HG03060 (cell line): ENCODE measurements around the gene RAP1GAP.

Experiments used
- ATAC-seq: cut with Tn5 transposase; IDR thresholded peaks from one replicate; pipeline ENCODE4 v1.9.1; 2021; ENCODE audit warnings: low read depth, moderate number of reproducible peaks; ENCODE audit not compliant: unreplicated experiment

Gene RAP1GAP

GRCh38 chr1:21663248-21663950 is 5.8 kb downstream of the RAP1GAP start:
- ATAC-seq = no peak

- ATAC-seq = no peak
Observed at GRCh38 chr1:21662426-21663247, 6.5 kb downstream of the RAP1GAP start.

GRCh38 chr1:21661886-21662285 is 7.3 kb downstream of the RAP1GAP start:
- ATAC-seq = no peak

DNA sequence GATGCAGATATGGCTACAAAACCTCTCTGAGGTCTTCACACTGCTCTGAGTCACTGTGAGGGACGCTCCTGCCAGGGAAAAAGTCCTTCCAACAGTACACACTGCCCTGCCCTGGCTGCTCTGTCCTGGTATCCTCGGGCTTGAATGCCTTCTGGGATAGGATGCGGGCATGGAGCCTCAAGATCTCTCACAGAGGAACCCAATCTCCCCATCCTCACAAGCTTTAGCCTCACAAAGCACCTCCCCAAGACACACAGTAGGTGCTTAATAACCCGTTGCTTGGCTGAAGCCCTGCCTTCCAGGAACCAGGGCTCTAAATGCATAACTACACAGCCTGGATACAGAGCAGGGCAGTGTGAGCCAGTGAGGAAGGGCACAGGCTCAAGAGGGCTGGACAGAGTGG is 9.2 kb downstream of the RAP1GAP start:
- no peak for ATAC-seq

- ATAC-seq = no peak
Observed at GRCh38 chr1:21659099-21659923, 9.8 kb downstream of the RAP1GAP start.

DNA sequence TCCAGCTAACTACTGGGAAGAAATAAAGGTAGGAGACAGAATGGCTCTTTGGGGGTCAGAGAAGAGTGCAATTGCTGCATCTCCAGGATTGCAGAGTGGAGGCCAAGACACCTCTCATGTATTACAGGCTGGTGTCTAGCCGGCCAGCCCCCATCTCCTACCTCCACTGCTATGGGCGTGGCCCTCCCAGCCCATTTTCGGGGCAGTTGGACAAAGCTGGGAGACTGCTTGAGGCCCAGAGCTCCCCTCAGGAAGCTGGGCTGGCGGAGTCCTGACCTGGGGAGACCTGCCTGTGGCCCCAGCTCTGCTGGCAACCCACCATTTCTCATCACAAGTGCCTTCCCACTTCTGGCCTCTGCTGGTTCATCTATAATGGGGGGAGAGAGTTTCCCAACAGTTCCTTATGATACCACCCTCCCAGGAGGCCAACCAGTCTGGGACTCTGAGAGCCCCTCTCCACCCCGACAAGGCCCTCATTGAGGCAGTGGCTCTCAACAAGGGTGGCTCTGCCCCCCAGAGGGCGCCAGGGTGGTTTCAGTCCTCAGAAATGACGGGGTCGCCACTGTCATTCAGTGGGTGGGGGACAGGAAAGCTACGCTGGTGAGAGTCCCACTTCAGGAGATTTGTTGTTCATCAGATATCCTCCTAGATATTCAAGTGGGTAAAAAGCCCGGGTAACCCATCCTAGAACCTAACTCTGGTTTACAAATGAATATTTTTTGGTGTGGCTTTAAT is 11.5 kb downstream of the RAP1GAP start:
- no peak for ATAC-seq

- ATAC-seq = no peak
Observed at GRCh38 chr1:21655748-21656147, 13.4 kb downstream of the RAP1GAP start.

DNA sequence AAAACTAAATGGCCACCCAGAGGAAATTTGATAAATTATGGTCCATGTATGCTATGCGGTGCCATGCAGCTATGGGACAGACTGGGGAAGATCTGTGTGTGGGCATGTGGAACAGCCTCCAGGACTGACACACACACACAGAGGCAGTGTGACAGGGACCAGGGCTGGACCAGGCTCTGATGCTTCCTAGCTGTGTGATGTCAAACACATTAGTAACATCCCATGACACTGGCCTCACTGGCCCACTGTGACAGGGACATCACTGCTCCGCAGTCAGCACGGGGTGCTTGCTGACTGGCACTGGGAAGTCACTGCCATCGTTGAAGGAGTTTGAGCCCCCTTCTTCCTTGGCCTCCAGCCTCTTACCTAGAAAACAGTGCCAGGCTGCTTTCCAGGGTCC is 13.9 kb downstream of the RAP1GAP start:
- ATAC-seq = no peak

DNA sequence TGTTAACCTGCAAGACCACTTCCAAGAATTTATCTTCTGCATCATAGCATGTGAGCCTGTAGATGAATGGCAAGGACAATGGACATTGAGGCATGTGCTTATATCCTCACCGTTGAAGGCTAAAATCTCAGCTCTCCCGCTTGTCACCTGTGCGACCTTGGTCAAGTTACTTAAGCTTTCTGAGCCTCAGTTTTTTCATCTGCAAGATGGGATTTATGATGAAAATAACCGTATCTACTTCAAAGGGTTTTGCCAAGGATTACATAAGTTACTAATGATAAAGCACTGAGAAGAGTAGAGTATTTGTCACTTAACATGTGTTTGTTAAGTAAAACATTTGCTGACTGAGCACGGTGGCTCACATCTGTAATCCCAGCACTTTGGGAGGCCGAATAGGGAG is 14.9 kb downstream of the RAP1GAP start:
- ATAC-seq = no peak

GRCh38 chr1:21653744-21654100 is 15.4 kb downstream of the RAP1GAP start:
- ATAC-seq = no peak

GRCh38 chr1:21652937-21653743 is 16.0 kb downstream of the RAP1GAP start:
- no peak for ATAC-seq

GRCh38 chr1:21652101-21652936 is 16.8 kb downstream of the RAP1GAP start:
- ATAC-seq = no peak

DNA sequence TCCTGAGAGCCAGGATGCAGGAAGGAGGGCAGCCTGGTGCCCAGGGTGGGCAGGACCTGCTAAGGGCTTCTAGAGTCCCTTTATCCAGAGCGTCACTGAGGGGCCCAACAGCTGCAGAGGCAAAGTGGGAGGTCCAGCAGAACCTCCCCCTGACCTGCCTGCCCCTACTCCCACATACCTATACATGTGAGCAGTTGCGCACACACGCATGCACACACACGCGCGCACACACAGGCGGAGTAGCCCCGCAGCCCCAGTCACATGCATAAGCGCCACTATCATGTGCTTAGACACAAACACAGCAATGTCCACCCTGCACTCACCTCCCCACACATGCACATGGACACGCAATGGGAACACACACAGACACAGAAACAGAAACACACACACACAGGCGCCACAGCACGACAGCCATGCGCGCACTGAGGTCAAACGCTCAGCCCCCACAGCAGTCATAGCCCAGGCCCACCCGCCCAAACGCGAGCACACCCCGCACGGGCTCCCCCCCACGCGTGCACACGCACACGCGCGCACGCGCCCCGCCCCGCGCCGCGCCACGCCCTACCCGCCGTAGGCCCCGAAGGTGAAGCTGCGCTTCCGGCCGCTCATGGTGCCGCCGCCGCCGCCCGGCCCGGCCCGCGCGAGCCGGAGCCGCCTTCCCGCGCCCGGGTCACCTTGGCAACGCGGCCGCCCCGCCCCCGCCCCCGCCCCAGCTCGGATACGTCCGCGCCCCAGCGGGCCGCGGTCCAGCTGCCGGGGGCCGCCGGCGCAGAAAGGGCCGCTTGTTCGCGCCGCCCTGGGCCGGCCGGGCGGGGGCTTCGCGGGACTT is 17.7 kb downstream of the RAP1GAP start:
- no peak for ATAC-seq

GRCh38 chr1:21650400-21650799 is 18.8 kb downstream of the RAP1GAP start:
- no peak for ATAC-seq

DNA sequence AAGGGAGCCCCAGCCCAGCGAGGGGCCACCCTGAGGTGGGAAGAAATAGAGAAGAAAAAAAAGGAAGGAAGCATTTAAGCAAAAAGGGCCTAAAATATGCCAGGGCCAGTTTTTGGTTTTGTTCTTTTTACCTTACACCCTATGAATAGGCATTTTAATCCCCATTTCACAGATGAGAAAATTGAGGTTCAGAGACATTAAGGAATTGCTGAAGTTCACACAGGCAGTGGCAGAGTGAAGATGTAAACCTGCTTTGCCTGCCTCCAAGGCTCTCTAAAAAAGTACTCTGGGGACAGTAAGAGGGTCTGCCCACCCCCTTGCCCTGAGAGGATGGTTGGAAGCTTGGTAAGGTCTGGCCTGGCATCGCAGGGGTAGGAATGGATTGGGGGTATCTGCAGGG is 19.8 kb downstream of the RAP1GAP start:
- no peak for ATAC-seq

DNA sequence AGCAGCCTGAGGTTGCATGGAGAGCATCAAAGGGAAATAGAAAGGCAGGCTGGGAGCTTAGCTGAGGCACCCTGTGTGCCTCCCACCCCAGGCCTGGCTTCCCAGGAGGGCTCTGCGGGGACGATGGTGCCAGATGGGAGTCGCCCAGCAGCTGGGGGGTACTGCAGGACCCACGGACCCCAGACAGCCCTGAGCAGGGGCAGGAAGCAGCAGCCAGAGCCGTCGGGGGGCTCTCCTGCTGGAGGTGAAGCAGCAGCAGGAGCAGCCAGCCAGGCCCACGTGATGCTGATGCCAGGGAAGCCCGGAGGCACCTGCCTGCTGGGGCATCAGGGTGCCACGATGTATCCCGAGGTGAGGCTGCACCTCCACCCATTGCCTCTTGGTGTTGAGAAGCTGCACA is 20.4 kb downstream of the RAP1GAP start:
- no peak for ATAC-seq

- ATAC-seq = no peak
Observed at GRCh38 chr1:21648352-21648730, 20.8 kb downstream of the RAP1GAP start.
